HEK293 (cell line): Measurements from ENCODE around the gene SLC39A11.
"Not testable (repeated sequence)": the region's sequence is repeated elsewhere in the genome, so short reads cannot be mapped to it uniquely, and the experiment has no call there.

Source experiments
- CTCF ChIA-PET: fragments of 350-600 bp; formaldehyde crosslinking; extraction: SDS; loops from one replicate; lab custom pipeline; 2021; ENCODE audit warnings: antibody characterized with exemption; lab: Yijun Ruan, JAX
- POLR2A ChIA-PET: fragments of 300-600 bp; formaldehyde crosslinking; extraction: SDS; loops from one replicate; lab custom pipeline; 2020; ENCODE audit warnings: antibody characterized with exemption, inconsistent platforms; lab: Yijun Ruan, JAX
- H3K27ac ChIP-seq: fragments of 200-500 bp; sonication (Bioruptor generic); 2 replicates; pipeline ENCODE4 v1.5.1; 2014; ENCODE audit warnings: low read depth, low read length, control low read depth, inconsistent platforms; ENCODE audit errors: extremely low read depth
- H3K36me3 ChIP-seq, 2 experiments: fragments of 200-500 bp in 1 of 2; sonication (Bioruptor generic) in 1 of 2; 1 replicate in 1 of 2; 2 replicates in 1 of 2; pipeline ENCODE4 v1.5.1; 2014 to 2017; ENCODE audit warnings: inconsistent platforms in 2 of 2, low read length in 2 of 2; ENCODE audit not compliant: control insufficient read depth in 2 of 2, insufficient read depth in 1 of 2
- H3K4me1 ChIP-seq: fragments of 200-500 bp; sonication (Bioruptor generic); 2 replicates; pipeline ENCODE4 v1.5.1; 2014; ENCODE audit warnings: mild to moderate bottlenecking, low read length, inconsistent platforms; ENCODE audit not compliant: control insufficient read depth, insufficient read depth
- H3K4me3 ChIP-seq: 2 replicates; pipeline ENCODE4 v1.5.1; 2011; ENCODE audit warnings: low read depth, mild to moderate bottlenecking, control low read depth, low read length, moderate library complexity
- H3K9me3 ChIP-seq: fragments of 200-500 bp; sonication (Bioruptor generic); 2 replicates; pipeline ENCODE4 v1.5.1; 2014; ENCODE audit warnings: low read depth, low read length, inconsistent platforms; ENCODE audit not compliant: control insufficient read depth, insufficient read depth
- GLI4 ChIP-seq: fragments of 450-650 bp; formaldehyde crosslinking; IDR thresholded peaks from 2 replicates; pipeline ENCODE4 v1.5.1; 2016; ENCODE audit warnings: missing biosample characterization, missing genetic modification characterization
- MEIS1 ChIP-seq: sonication (generic); formaldehyde crosslinking; IDR thresholded peaks from 2 replicates; pipeline ENCODE4 v1.8.1; 2022; ENCODE audit warnings: missing genetic modification reagents, mild to moderate bottlenecking, borderline replicate concordance
- YY1 ChIP-seq: fragments of 450-650 bp; formaldehyde crosslinking; IDR thresholded peaks from 2 replicates; pipeline ENCODE4 v1.5.1; 2018; ENCODE audit warnings: missing biosample characterization, missing genetic modification characterization
- YY2 ChIP-seq: fragments of 450-650 bp; formaldehyde crosslinking; IDR thresholded peaks from 2 replicates; pipeline ENCODE4 v1.5.1; 2016; ENCODE audit warnings: missing biosample characterization, missing genetic modification characterization
- ZNF114 ChIP-seq: fragments of 450-650 bp; formaldehyde crosslinking; IDR thresholded peaks from 2 replicates; pipeline ENCODE4 v1.5.0; 2017; ENCODE audit warnings: missing biosample characterization, missing genetic modification characterization
- ZNF248 ChIP-seq: fragments of 450-650 bp; formaldehyde crosslinking; IDR thresholded peaks from 2 replicates; pipeline ENCODE4 v1.5.1; 2017; ENCODE audit warnings: missing biosample characterization, missing genetic modification characterization
- ZNF335 ChIP-seq: fragments of 450-650 bp; formaldehyde crosslinking; conservative IDR thresholded peaks from 2 replicates; pipeline ENCODE4 v1.5.1; 2016; ENCODE audit warnings: missing biosample characterization, missing genetic modification characterization
- ZNF391 ChIP-seq: fragments of 450-650 bp; formaldehyde crosslinking; IDR thresholded peaks from 2 replicates; pipeline ENCODE4 v1.5.1; 2016; ENCODE audit warnings: low read depth, missing biosample characterization, missing genetic modification characterization, borderline replicate concordance
- ZNF548 ChIP-seq: fragments of 450-650 bp; formaldehyde crosslinking; IDR thresholded peaks from 2 replicates; pipeline ENCODE4 v1.5.1; 2016; ENCODE audit warnings: missing biosample characterization, missing genetic modification characterization
- ZNF558 ChIP-seq: fragments of 450-650 bp; formaldehyde crosslinking; IDR thresholded peaks from 2 replicates; pipeline ENCODE4 v1.5.1; 2016; ENCODE audit warnings: missing biosample characterization, missing genetic modification characterization
- ZNF560 ChIP-seq: fragments of 450-650 bp; formaldehyde crosslinking; IDR thresholded peaks from 2 replicates; pipeline ENCODE4 v1.5.1; 2017; ENCODE audit warnings: missing biosample characterization, missing genetic modification characterization, borderline replicate concordance
- ZNF571 ChIP-seq: fragments of 450-650 bp; formaldehyde crosslinking; IDR thresholded peaks from 2 replicates; pipeline ENCODE4 v1.5.0; 2017; ENCODE audit warnings: missing biosample characterization, missing genetic modification characterization
- TF ChIP-seq, protein P1 (sequence below): sonication (generic); formaldehyde crosslinking; IDR thresholded peaks from 2 replicates; pipeline ENCODE4 v1.8.1; 2022; ENCODE audit warnings: mild to moderate bottlenecking, moderate library complexity, missing genetic modification reagents
- TF ChIP-seq, protein P2 (sequence below): fragments of 450-650 bp; formaldehyde crosslinking; IDR thresholded peaks from 2 replicates; pipeline ENCODE4 v1.5.1; 2016; ENCODE audit warnings: missing biosample characterization, missing genetic modification characterization
- TF ChIP-seq, protein P3 (sequence below): fragments of 450-650 bp; IDR thresholded peaks from 2 replicates; pipeline ENCODE4 v1.5.1; 2018; ENCODE audit warnings: missing biosample characterization, missing genetic modification characterization
- TF ChIP-seq, protein P4 (sequence below): fragments of 450-650 bp; formaldehyde crosslinking; IDR thresholded peaks from 2 replicates; pipeline ENCODE4 v1.5.1; 2016; ENCODE audit warnings: missing biosample characterization, missing genetic modification characterization, low read depth

Gene SLC39A11

DNA sequence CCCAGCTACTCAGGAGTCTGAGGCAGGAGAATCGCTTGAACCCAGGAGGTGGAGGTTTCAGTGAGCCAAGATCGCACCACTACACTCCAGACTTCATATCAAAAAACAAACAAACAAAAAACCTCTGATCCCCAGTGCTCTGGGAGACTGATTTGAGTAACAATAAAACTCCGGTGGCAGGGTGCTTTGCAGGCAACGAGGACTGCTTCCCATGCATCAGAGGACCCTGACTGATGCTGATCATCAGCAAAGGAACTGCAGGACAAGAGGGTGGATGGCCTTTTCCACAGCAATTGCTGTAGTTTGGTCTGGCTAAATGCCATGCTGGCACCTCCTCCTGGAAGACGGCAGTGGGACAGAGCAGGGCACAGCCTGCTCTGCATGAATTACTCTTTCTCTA is 6.4 kb upstream of the SLC39A11 start (continued):
- TF ChIP-seq, protein P1, sequence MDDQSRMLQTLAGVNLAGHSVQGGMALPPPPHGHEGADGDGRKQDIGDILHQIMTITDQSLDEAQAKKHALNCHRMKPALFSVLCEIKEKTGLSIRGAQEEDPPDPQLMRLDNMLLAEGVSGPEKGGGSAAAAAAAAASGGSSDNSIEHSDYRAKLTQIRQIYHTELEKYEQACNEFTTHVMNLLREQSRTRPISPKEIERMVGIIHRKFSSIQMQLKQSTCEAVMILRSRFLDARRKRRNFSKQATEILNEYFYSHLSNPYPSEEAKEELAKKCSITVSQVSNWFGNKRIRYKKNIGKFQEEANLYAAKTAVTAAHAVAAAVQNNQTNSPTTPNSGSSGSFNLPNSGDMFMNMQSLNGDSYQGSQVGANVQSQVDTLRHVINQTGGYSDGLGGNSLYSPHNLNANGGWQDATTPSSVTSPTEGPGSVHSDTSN (CRISPR knock-in tag) = no peak
- TF ChIP-seq ZNF114 (tag by site-specific recombination) (no peak), YY1 (tag by site-specific recombination) (no peak), ZNF558 (tag by site-specific recombination) (no peak), GLI4 (tag by site-specific recombination) (no peak), ZNF248 (tag by site-specific recombination) (no peak), ZNF335 (tag by site-specific recombination) (peak; percentile 57; the same call in 1 of the 2 replicates), YY2 (tag by site-specific recombination) (no peak), ZNF548 (tag by site-specific recombination) (no peak), ZNF560 (tag by site-specific recombination) (no peak)
- TF ChIP-seq, protein P2, sequence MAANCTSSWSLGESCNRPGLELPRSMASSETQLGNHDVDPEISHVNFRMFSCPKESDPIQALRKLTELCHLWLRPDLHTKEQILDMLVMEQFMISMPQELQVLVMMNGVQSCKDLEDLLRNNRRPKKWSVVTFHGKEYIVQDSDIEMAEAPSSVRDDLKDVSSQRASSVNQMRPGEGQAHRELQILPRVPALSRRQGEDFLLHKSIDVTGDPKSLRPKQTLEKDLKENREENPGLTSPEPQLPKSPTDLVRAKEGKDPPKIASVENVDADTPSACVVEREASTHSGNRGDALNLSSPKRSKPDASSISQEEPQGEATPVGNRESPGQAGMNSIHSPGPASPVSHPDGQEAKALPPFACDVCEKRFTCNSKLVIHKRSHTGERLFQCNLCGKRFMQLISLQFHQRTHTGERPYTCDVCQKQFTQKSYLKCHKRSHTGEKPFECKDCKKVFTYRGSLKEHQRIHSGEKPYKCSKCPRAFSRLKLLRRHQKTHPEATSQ (tag by site-specific recombination) = no peak
- TF ChIP-seq, protein P3, sequence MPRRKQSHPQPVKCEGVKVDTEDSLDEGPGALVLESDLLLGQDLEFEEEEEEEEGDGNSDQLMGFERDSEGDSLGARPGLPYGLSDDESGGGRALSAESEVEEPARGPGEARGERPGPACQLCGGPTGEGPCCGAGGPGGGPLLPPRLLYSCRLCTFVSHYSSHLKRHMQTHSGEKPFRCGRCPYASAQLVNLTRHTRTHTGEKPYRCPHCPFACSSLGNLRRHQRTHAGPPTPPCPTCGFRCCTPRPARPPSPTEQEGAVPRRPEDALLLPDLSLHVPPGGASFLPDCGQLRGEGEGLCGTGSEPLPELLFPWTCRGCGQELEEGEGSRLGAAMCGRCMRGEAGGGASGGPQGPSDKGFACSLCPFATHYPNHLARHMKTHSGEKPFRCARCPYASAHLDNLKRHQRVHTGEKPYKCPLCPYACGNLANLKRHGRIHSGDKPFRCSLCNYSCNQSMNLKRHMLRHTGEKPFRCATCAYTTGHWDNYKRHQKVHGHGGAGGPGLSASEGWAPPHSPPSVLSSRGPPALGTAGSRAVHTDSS = no peak

DNA sequence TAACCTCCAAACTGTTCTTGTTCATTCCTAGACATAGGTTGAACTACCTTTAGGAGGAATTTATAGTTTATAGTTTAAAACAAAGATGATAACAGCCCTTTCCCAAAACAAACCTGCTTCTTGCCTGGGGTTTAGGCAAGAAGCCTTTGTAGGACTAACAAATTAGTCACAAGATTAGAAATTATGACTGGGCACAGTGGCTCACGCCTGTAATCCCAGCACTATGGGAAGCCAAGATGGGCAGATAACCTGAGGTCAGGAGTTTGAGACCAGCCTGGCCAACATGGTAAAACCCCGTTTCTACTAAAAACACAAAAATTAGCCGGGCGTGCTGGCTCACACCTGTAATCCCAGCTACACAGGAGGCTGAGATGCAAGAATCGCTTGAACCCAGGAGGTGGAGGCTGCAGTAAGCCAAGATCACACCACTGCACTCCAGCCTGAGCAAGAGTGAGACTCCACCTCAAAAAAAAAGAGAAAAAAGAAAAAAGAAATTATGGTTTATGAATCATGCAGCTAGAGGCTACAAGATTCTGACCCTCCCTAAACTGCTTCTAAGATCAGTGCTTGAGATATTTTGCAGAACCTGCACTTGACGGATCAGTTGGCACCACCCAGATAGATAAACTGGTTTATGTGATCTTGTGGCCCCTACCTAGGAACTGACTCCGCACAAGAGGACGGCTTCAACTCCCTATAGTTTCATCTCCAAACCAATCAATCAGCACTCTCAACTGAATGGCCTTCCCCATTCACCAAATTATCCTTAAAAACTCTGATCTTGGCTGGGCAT is 5.7 kb upstream of the SLC39A11 start:
- H3K4me3 ChIP-seq, POLR2A ChIA-PET, H3K9me3 ChIP-seq, H3K27ac ChIP-seq, H3K4me1 ChIP-seq, H3K36me3 ChIP-seq: not testable (repeated sequence)
- CTCF ChIA-PET = interaction anchor here (0.7 kb wide), 1 partner anchor 97 kb away, joined by 3 read pairs; no protein-coding TSS in a partner anchor

DNA sequence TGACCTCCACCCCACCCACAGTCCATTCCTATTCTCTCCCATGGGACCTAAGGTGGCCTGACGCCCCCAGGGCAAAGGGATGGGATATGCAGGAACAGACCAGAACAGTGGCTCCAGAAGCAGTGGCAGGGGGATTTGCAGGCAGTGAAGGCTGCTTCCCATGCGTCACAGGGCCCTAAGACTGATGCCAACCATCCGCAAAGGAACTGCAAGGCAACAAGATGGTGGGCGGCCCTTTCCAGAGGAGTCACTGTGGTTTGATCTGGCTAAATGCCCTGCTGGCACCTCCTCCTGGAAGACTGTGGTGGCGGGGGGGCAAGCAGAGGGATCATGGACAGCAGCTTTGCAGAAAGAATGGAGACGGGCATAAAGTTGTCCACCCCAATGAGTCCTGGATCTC is 4.4 kb upstream of the SLC39A11 start:
- Histone ChIP-seq H3K4me3 (no peak overlapping the region), H3K9me3 (no peaks in the 10 kb centered on the region), H3K27ac (no peak overlapping the region), H3K4me1 (peaks cover 2% of the 10 kb centered on the region), H3K36me3 (no peaks in the 10 kb centered on the region)
- ChIA-PET POLR2A (no interaction called here), CTCF (no interaction called here)
- TF ChIP-seq ZNF391 = no peak
- TF ChIP-seq, protein P4, sequence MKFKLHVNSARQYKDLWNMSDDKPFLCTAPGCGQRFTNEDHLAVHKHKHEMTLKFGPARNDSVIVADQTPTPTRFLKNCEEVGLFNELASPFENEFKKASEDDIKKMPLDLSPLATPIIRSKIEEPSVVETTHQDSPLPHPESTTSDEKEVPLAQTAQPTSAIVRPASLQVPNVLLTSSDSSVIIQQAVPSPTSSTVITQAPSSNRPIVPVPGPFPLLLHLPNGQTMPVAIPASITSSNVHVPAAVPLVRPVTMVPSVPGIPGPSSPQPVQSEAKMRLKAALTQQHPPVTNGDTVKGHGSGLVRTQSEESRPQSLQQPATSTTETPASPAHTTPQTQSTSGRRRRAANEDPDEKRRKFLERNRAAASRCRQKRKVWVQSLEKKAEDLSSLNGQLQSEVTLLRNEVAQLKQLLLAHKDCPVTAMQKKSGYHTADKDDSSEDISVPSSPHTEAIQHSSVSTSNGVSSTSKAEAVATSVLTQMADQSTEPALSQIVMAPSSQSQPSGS = no peak

DNA sequence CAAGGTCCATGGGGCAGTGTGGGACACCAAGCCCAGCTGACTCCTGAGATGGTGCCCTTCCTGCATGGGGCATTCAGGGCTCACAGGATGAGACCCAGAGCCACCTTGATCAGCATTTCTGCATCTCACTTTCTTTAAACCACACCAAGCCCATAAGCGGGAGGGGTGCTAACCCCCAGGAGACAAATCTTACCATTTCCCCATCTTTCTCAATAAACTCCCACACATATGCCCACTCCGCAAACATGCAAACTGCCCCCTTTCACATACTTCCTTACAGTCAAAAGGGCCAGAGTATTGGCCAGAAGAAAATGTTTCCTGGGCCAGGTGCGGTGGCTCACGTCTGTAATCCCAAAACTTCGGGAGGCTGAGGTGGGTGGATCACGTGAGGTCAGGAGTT is 3.7 kb upstream of the SLC39A11 start:
- TF ChIP-seq ZNF571 (tag by site-specific recombination) (no peak), MEIS1 (CRISPR knock-in tag) (no peak)
- Histone ChIP-seq H3K9me3 (no peaks in the 10 kb centered on the region), H3K4me1 (peaks cover 6% of the 10 kb centered on the region), H3K4me3 (no peak overlapping the region), H3K27ac (no peak overlapping the region), H3K36me3 (no peaks in the 10 kb centered on the region)
- ChIA-PET POLR2A (no interaction called here), CTCF (no interaction called here)
